Renal cortex interstitium (tissue), 11 donors: ENCODE results near the gene CUL7. TPM values are rescaled to one million over a fixed set of nuclear protein-coding genes. Genes with fewer than 3 reads are reported as not detected.
"Not testable (repeated sequence)": the region's sequence is repeated elsewhere in the genome, so short reads cannot be mapped to it uniquely, and the experiment has no call there.

Experiments used
- DNase-seq, 11 donors: peaks; one replicate each; pipeline ENCODE4 v3.0.0-alpha.2; 2013; ENCODE audit warnings: low read depth in 9 of 11, low spot score in 4 of 11; ENCODE audit errors: extremely low read depth in 1 of 11
- polyA plus RNA-seq, 3 donors: library from polyadenylated mRNA; unstranded; fragments of 120-200 nt; gene quantifications; one replicate each; pipeline ENCODE4 v1.2.1, GENCODE V29; 2013; ENCODE audit not compliant: insufficient read length in 3 of 3

CUL7 gene
- polyA plus RNA-seq, 3 donors = 47.5 to 57.8 (median 57.7) TPM

DNA sequence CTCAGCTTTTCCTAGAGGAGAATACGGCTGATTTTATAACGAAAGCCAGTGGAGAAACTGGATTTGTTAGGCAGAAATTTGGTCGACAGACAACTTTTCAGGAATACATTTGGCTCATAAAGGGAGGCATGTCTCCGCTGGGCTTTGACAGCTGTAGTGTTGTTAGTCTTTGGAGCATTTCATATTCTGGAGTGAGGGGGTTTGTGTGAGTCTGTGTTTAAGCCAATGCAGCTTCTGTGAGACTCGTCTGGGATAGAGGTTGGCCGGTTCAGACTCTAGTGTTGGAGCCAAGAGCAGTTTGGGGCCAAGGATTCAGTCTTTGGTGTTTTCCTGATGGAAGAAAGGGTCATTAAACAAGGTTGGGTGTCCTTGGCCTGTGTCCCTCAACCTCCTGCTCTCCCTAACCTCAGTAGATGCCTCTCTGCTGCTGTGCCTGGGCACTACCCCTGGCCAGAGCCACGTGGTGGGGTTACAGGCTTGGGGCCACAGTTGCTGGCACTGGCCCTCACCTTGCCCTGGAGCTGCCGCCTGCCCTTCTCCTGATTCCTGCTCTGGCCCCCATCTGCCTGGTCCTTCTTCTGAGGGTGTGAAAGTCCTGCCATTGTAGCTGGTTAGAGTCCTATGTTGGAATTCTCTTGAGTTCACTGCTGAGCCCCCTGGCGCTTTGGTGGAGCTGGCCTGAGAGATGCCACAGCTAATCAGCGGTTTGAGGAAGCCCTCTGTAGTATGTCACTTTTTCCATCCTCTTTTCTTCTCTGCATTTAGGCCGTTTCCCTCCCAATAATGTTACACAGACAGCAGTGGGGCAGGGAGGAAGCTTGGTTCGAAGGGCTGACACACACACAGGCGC, 29.4 kb upstream of the CUL7 start:
- no peak for DNase-seq

DNA sequence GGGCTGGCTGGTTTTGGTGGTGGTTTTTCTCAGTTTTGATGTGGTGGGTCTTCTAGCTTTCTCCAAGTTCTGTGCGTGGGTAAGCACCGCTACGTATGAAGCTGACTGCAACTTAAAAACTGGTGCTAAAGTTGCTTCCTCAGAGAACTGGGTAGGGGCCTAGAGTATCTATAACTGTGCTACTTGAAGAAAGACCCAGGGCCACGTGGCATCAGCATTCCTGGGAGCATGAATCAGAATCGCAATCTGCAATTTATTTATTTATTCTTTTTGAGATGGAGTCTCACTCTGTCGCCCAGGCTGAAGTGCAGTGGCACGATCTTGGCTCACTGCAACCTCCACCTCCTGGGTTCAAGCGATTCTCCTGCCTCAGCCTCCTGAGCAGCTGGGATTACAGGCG, 28.3 kb upstream of the CUL7 start:
- not testable (repeated sequence) for DNase-seq

DNA sequence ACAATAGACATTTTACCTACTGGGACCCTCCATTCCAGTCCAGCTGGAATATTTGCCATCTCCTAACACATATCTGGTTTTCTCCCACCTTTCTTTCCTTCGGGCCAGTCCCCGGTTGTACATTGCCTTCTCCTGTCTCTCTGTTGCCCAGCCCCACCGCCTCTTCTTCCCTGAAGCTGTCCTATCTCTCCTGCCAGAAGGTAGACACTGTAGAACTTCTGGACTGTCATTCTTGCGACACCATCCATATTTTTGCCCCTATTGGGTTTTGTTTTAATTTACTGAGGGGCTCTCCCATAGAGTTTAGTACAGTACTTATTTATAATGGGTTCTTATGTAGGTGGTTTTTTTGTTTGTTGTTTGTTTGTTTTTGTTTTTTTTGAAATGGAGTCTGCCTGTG, 27.4 kb upstream of the CUL7 start:
- no peak for DNase-seq

- peak in 1 of 11 donors; percentile 57 for DNase-seq
Measured at GRCh38 chr6:43078691-43079090, 25.0 kb upstream of the CUL7 start.

DNA sequence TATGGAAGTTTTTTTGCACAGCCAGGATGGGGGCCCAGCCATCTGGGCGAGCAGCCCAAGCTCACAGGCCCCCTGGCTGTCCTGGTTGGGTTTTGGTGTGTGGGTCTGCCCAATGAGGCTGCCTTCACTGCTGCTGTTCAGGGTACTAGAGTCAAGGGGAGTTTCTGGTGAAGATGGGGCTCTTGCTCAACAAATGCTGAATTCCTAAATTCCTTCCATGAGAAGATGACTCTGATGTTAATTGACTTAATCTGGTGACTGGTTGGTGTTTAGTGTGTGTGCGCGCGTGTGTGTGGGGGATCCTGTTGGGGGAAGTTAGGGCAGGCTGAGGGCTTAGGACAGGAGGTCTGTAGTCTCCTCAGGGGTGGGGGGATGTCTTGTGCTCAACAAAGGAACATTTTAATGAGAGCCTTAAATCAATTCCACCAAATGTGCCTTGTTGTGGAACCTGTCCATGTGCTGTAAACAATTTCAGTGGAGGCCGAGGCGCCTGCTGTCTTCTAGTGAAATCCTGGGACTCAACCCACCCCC, 24.4 kb upstream of the CUL7 start:
- no peak for DNase-seq

- no peak for DNase-seq
Measured at GRCh38 chr6:43077333-43077809, 23.7 kb upstream of the CUL7 start.

DNA sequence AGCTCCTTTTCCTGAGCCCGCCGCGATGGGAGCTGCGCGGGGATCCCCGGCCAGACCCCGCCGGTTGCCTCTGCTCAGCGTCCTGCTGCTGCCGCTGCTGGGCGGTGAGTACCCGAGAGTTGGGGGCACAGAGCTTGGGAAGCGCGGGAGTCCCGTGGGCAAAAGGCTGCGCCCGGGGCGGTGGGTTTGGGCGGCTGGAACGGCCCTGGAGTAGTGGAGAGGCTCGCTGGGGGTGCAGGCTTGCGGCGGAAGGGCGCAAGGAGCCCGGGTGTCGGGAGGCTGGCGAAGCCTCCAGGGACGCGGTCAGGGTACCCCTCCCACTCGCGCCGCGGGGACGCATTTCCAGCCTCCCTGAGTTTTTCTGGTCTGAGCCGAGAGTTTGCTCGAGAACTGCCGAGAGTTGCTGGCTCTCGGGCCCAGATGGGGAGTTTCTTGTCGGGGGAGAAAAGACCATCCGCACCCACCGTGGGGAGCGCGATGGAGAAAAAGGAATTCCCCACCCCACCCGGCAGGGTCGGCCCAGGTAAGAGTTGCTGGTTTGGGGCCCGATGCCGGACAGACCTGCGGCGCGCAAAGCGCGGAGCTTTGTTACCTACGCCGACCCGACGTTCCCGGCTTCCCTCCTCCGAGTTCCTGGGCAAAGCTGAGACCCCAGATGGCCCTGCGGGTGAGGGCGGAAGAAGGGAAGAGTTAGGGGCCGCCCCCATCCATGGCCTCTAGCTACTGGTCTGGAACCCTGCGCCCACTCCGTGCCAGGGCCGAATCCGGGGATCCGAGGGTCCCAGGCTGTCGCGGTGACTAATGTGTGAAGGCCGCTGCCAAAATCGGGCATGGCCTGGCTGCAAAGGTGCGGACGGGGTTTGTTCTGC, 23.0 kb upstream of the CUL7 start:
- peak in 1 of 11 donors; percentile 47 for DNase-seq

GRCh38 chr6:43075670-43076463, 22.2 kb upstream of the CUL7 start, which contains the start of gene PTK7:
Gene PTK7 (plus strand): TSS chr6:43076314. CDS start chr6:43076489, 175 bp downstream.
- DNase-seq = peak in 6 of 11 donors; percentile 80 to 88 (median 82)

DNA sequence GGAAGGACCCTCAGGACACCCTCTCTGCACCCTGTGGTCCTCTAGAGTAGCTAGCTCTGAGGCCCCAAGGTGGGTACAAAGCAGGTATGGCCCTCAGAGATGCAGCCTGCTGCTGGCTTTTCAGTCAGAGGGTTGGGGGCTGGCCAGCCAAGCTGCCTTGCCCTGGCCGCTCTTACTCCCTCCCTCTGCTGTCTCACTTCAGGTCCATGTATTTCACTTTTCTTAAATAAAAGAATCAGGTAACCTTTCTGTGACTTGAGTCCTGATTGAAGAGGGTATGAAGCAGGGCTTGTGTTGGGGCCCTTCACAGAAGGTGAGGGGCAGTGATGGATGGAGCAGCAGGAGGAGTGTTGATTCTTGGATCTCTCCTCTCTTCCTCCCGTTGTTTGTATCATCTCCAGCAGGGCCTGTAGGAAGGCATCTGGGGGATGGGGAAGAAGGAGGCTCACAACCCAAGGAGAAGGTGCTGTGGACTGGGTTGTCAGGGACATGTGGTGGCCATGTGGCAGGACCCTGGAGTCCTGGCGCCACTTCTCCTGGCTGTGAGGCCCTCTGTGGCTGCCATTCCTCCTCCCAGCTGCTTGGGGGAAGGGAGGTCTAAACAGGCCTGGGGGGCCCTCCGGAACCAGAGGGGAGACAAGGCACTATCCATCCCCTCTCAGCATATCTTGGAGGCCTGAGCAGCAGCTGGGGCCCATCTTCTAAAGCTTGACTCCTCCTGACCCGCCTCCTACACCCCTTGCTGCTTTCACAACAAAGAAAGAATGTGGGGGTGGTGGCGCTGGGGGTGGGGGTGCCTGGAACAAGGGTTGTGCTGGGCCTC, 21.4 kb upstream of the CUL7 start:
- DNase-seq = peak in 6 of 11 donors; percentile 76 to 88 (median 82)

DNA sequence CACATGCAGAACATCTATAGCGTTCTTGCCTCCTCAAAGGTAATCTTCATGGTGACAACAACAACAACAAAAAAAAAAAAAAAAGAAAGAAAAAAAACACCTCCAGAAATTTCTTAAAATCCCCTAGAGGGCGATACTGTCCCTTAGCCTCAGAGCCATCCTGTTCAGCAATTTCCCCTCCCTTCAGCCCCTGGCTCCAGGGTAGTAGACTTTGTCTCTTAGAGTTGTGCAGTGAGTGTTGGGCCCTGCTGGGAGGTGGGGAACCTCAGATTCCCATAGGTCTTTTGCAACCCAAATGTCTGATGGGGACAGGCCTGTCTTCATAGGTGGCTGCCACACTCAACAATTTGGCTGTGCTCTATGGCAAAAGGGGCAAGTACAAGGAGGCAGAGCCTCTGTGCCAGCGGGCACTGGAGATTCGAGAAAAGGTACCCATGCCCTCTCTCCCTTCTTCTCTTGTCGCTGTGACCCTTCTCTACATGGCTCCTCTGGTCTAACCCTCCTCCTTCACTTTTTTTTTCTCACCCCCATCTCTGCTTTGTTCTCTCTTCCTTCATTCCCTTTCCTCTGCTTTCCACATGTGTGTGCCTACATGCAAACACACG, 16.5 kb upstream of the CUL7 start:
- DNase-seq = peak in 3 of 11 donors; percentile 52 to 81 (median 66)

DNA sequence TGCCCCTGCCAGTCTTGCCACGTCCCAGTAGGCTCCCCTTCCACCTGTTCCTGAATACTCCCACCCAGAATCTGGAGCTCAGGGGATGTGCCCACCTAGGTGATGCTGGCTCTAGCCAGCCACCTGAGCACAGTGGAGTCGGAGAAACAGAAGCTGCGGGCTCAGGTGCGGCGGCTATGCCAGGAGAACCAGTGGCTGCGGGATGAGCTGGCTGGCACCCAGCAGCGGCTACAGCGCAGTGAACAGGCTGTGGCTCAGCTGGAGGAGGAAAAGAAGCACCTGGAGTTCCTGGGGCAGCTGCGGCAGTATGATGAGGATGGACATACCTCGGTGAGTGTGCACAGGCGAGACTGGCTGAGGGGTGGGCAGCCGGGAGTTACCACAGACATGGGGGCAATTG, 9.2 kb upstream of the CUL7 start:
- no peak for DNase-seq

DNA sequence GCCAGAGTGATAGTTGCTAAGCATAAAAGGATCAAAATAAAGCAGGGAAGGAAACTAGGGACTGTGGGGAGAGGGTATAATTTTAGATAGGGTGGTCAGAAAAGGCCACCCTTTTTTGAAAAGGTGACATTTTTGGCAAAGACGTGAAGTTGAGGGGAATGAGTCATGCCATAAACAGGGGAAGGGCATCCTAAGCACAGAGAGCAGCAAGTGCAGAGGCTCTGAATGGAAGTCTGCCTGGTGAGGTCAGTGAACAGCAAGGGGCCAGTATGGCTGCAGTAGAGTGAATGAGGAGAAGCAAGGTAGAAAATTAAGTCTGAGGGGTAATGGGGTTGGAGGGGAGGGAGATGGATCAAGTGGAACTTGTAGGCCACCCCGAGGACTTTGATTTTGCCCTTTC, 8.2 kb upstream of the CUL7 start:
- no peak for DNase-seq

DNA sequence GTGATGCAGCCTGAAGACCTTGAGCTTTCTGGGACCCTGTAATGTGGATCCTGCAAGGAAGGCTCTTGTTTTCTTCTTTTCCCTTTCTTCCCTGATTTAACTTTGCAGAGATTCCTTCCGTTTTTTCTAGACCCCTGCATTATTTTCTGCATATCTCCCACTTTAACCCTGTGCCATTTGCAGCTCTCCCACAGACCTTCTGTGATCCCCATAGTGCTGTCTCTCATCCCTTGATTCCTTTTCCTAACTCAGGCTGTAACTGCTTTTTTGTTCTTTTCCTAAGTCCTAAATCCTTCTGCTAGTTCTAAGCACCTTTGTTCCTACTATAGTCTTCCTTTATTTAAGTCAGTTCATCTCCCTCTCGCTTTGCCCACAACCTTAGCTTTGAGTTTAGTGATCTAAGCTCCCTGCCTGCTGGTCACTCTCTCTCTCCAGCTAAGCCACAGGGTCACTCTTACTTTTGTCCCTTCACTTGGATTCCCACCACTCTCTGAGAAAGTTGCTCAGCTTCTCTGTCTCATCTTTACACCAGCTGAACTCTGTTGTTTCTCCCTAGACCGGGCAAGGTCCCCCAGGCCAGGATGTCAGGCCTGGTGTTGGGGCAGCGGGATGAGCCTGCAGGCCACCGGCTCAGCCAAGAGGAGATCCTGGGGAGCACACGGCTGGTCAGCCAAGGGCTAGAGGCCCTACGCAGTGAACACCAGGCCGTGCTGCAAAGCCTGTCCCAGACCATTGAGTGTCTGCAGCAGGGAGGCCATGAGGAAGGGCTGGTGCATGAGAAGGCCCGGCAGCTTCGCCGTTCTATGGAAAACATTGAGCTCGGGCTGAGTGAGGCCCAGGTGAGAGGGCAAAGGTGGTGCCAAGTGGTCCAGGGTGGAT, 7.3 kb upstream of the CUL7 start:
- no peak for DNase-seq

GRCh38 chr6:43060034-43060754, 6.5 kb upstream of the CUL7 start:
- peak in 1 of 11 donors; percentile 13 for DNase-seq

- peak; percentile 96 to 99 (median 98) for DNase-seq
Measured at GRCh38 chr6:43059168-43060033, 5.8 kb upstream of the CUL7 start, which contains the start of the genes KLC4 and MRPL2. Gene KLC4 (plus strand): TSS chr6:43059631. CDS start chr6:43061336, 1,705 bp downstream. Gene MRPL2 (minus strand): TSS chr6:43059434. CDS start chr6:43059381, 53 bp downstream.
